ENCODE results near the gene LACRT.
"Not testable (repeated sequence)": the region's sequence is repeated elsewhere in the genome, so short reads cannot be mapped to it uniquely, and the experiment has no call there.

Gene LACRT, protein sequence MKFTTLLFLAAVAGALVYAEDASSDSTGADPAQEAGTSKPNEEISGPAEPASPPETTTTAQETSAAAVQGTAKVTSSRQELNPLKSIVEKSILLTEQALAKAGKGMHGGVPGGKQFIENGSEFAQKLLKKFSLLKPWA

DNA sequence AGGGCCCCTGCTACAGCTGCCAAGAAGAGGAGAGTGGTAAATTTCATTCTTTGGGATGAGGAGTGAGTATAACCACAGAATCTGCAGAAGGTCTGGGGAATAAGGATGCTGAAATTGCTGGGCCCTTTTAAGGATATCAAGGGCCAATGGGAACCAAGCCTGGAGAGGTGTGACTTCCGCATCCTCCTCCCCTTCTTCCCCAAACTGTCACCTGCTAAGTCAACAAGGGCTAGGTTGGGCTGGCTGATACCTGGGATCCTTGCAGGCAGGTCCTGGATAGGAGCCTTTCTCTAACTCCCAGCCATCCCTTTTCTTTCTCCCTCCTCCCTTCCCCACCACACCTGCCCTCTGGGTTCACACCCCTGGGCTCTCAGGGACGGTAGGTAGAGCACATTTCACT is at the start of gene LACRT:
TSS of gene LACRT (minus strand) at position 101 of the 400 bp plus-strand sequence. CDS start at position 47, 54 bp downstream.
- DNase-seq = no peak

DNA sequence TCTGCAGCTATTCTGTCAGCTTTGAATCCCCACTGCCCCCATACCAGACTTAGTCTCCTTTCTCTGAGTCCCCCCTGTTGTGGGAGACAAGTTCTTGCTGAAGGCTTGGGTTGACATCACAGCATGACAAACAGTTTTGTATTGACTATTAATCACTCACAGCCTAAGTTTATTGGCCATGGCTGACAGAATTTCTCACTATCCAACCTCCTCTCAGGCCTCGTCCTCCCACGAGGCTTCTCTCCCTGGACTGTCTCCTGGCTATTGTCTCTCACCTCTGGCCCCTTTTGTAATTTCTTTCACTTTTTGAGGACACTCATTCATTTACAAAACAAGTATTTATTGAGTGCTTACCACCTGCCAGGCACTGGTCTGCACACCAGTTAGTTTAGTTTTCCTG is 48.7 kb upstream of the LACRT start:
- no peak for DNase-seq

DNA sequence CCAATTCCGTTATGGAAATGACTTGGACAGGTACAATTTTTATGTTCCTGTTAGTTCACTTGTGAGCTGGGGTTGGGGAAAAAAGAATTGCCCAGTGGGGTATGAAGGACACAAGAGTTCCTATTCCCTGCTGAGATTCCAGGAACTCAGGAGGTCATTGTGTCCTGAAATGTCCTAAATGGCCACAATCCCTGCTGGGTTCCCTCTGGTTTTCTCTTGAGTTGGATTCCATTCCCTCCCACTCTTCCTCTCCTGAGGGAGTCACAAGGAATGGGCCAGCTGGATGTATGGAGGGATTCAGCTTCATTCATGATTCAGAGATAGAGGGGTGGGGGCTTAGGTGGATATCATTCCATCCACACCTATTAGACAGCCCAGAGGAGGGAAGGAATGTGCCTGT is 48.0 kb upstream of the LACRT start:
- no peak for DNase-seq

DNA sequence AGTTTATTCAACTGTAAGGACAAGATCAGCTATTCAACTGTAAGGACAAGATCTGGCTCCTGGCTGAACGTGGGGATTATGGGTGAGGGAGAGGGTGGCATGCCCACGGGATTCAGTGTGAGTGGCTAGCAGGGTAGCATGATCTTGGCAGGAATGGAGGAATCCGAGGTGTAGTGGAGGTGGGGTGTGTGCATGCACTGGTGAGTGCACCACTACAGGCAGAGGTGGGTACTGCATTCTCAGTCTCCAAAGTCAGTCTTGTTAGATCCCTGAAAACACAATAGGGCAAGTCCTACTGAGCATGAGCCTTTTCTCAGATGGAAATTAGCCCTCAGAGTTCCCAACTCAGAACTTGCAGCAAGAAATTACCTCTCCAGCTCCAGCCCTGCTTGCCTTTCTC is 45.7 kb upstream of the LACRT start:
- DNase-seq = no peak

DNA sequence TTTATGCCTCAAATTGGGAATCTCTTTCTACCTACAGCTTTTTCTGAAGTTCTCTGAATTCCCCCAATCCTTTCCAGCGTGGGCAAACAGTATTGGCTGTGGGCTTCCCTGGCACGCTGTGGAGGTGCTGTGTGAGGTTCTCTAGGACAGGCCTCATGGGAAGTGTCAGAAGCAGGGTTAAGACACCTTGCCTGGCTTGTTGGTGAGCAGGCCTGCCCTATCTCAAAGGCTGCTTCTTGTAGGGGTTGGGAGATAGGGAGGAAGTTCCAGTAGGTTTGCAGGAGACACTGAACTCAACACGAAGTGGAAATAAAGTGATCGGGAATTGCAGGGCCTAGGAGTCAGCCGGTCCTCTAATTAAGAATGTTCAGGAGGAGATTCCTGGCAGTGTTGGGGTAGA is 43.4 kb upstream of the LACRT start:
- no peak for DNase-seq

DNA sequence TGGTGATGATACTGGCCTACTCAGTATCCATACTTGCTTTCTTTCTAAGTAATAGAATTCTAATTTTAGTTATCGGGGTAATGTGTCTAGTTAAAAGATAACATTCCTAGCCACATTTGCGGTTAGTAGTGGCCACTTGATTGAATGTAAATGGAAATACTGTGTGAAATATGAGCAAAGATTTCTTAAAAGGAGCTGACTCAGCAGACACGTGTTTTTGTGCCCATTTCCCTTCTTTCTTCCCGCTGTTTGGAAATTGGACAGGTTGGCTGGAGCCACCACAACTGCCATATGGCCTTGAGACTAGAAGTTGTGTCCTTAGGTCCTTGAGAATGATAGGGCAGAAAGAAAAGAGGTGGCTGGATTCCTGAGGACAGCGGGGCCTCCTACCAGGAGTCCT is 33.2 kb upstream of the LACRT start:
- no peak for DNase-seq

DNA sequence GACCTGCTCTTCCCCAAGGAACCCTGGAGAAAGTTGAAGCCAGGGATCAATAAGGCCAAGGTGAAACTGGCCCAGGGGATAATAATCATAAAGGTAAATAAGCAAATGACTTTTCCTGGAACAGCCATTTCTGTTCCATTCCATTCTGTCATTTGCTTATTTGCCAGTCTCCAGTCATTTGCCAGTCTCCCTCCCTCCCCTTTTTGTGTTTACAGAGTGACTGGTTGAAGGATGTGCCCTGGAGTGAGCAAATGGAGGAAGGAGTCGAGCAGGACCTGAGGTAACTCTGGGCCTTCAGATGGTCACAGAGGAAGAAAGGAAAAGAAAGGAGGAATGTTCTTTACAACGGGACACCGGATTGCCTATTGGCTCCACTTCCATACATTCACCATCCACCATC is 31.3 kb upstream of the LACRT start:
- DNase-seq = no peak

DNA sequence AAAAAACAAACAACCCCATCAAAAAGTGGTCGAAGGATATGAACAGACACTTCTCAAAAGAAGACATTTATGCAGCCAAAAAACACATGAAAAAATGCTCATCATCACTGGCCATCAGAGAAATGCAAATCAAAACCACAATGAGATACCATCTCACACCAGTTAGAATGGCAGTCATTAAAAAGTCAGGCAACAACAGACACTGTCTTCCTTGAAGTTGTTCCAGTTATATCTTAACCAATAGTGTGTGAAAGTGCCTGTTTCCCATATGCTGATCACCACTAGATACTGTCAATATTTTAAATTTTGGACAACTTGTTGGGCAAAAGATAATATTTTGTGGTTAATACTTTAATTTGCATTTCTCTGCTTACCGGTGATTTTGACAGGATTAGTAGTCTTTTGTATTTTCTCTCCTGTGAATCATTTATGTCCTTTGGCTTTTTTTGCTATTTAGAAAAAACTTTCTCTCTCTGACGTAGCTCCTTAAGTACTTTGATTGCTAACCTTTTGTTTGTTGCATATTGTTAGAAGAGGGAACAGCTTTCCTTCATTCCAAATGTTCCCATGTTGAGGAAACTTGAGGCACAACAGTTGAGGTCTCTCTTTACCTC is 30.4 kb upstream of the LACRT start:
- not testable (repeated sequence) for DNase-seq

DNA sequence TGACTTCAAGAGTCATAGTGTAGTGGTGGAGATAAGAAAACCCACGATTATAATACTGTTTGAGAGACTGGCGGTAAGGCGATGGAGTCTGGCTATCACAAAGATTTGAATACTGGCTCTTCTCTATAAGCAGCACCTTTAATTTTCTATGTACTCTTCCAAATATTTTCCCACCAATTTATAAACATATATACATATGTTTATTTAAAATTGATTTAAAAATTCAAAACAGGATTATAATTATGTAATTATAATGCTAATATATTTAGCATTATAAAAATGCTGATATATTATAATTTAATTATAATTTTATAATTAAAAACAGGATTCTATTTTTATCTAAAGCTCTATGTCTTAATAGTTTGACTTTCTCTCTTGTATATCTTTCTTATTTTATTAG is 28.9 kb upstream of the LACRT start:
- no peak for DNase-seq

DNA sequence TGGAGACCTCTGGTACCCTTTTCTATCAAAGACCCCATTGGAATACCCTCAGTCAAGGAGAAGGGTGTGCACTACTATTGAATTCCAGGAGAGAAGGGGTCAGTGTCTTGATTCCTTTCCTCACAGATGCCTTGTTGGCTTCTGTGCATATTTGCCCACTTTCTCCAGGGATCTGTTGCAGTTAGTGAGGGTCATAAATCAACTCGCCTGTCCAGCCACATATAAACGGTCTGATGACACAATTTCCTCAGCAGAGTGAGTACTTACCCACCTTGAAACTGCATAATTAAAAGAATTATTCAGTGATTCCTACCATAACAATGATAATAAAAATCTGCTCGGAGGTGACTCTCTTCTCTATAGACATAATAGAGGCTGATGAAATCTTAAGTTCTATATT is 27.3 kb upstream of the LACRT start:
- DNase-seq = no peak

DNA sequence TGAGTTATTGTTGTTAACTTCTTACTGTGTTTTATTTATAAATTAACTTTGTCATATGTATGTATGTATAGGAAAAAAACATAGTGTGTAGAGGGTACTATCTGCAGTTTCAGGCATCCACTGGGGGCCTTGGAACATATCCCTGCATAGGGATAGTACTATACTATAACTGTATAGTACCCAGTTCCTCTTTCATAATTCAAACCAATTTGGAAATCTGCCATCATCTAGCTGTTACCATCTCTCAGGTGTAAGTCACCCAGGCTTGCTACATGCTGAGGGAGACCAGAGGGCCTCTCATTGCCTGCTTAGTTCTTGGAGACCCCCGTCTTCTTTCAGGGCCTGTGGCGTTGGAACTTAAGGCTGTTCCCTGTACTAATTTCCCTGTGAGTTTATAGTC is 26.4 kb upstream of the LACRT start:
- no peak for DNase-seq

DNA sequence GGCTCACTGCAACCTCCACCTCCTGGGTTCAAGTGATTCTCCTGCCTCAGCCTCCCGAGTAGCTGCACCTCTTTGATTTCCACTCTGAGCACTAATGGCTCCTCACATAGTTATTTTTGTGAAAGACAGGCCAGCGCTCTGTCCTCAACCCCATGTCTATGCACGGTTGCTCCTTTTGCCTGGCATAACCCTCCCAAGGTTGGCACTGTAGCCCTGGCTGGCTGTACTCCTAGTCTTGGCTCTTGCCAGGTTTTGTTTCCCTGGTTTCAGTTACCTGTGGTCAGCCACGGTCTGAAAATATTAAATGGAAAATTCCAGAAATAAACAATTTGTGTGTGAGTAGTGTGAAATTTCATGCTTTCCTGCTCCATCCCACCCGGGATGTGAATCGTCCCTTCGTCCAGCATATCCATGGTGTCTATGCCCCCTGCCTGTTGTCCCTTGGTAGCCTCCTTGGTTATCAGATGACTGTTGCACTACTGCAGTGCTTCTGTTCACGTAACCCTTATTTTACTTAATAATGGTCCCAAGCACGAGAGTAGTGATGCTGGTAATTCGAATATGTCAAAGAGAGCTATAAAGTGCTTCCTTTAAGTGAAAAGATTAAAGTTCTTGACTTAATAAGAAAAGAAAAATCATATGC is 25.7 kb upstream of the LACRT start:
- DNase-seq = no peak

DNA sequence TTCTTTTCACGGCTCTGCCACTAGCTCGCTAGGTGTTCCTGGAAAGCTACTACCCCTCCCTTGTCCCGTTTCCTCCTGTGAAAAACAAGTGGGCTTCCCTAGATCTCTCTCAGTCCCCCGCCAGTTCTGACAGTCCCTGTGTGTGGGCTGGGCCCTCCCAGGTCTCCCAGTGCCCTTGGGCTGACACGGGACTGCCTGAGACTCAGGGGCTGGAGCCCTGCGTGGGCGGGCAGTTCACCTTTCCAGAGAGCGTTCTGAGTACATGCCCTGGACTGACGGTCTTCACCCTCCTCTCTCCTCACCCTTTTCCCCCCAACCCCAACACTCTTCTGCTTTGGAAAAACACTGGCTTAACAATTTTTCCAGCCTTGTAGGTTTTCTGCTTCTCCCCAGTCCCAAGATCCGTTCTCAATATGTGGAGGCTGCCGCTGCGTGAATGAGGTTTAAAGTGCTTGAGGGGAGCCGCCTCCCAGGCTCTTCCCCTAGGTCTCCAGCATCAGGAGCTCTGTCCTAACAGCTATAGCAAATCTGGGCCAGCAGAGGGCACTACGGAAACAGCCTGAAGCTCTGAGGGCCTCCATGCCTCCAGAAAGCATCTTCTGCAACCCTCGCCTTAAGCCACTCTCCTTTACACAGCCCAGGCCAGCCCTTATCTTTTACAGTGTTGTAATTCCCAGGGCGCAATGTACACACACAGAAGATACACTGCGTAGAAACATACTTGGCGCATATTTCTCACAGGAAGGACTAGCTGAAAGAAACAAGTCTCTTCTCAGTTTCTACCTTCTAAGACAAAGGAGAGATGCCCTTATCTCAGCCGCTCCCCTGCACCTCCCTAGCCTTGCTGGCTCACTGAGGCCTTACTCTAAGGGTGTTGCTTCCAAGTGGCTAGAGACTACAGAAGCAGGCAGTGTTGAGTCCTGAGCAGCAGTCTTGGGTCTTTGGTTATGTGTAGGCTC is 23.9 kb upstream of the LACRT start:
- DNase-seq = peak in 1 of 2 donors; percentile 38

DNA sequence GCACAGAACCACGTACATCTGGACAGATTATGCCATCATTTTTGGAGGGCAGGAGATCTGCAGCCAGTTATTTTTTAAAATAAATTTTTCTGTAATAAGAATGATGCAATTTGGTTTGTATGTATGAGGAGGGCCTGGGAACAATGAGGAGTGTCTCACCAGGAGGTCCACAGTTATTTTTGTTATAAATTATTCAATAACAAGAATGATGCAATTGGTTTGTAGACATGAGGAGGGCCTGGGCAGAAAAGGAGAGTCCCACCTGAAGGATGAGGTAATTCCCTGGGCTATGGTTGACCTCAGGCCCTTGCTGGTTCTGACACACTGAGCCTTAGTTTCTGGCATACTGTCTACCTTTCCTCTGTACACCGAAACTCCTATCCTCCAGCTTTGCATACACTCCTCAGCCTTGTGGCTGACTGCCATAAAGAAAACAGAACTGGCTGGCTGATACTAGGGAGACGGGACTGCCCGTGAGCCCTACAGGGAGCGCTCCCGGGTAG is 22.5 kb upstream of the LACRT start:
- no peak for DNase-seq

DNA sequence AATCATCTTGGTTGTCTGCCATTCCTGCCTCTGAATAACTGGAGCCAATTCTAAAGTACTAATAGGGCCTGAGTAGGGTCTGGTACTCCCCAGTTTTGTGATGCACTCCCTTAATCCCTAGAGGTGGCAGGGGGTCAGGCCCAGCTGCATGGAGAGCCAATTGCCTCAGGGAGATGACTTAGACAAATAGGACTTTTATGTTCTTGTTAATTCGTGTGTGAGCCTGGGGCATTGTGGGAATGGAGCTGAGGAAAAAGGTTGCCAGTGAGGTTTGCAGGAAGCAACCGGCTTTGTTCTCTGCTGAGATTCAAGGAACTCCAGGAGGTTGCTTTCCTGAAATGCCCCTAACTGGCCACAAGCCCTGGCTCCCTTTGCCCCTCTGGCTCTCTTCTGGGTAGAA is 20.2 kb upstream of the LACRT start:
- no peak for DNase-seq

DNA sequence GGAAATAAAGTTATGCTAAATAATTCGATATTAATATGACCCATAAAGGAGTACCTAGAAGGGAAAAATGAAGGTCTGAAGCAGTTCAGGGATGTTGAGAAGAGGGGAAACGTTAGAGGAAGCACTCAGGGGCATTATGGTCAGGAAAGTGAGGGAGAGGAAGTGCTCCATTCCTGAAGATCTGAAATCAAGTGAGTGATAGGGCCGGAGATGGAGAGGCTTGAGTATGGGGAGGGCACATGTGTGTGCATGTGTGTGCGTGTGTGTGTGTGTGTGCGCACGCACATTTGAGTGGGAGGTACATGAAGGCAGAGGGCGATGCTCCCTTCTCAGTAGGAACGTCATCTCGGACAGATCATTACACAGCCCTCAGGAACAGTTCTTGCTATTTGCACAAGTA is 18.3 kb upstream of the LACRT start:
- no peak for DNase-seq

DNA sequence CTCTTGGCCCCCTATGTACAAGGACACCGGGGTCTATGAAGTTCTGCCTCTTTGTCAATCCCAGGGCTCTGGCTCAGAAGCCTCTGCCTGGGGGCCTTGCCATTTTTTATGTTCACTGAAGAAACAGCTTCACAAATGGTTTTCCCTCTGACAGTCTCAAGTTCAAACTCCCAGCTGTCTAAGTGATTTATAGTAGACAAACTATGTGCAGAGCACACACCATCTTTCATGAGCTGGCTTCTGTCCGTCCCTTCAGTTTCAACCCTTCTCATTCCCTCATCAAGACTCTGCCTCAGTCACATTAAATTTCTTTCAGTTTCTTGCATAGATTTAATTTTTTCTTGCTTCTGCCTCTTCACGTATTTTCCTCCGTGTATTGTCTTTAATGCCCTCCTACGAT is 16.2 kb upstream of the LACRT start:
- DNase-seq = no peak

DNA sequence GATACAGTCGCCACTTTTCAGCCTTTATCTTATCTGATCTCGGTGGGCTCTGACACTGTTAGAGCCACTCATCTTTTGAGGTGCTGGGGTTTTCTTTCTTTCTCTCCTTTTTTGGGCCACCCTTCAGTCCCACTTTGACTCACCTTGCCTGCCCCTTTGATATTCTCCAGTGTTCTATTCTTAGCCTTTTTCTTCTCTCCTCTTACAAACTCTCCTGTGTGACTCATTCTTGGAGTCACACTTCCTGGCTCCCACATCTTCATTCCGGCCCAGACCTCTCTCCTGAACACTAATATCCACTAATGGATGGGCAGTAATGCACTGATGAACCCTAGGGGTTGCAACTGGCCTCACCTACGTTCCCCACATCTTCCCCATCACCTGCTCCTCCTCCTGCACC is 15.7 kb upstream of the LACRT start:
- DNase-seq = no peak

DNA sequence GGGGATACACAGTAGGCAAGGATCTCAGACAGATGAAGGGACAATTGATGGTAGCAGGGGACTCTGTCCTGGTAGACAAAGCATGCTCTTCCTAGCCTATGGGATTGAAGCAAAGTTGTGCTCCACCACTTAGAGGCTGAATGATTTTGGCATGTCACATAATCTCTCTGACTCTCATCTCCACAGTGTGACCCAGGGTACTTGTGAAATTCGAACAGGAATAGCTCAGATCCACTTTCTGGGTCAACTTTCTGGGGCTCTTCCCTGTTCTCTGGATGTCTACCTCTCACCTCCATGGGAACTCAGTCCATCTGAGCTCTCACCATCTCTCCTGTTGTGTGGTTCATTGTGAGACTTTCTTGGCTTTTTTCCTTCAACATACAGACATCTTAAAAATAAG is 15.1 kb upstream of the LACRT start:
- no peak for DNase-seq

DNA sequence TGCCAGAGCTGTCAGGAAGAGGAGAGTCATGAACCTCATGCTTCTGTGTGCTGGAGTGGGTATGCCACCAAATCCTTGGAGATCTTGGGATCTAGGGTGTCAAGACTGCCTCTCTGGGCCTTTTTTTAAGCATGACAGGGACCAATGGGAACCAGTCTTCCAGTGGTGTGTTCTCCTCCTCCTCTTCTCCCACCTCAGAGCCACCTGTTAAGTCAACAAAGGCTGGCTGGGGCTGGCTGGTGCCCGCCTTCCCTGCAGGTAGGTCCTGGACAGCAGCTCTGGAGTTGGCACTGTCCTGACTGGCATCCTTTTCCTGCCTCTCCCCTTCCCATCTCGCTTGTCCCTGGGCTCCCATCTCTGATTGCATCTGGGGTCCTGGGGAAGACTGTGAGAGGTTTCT is 13.6 kb upstream of the LACRT start, which contains the start of gene DCD:
TSS of gene DCD (minus strand) at position 101 of the 400 bp plus-strand sequence. CDS start at position 39, 62 bp downstream.
- DNase-seq = no peak

DNA sequence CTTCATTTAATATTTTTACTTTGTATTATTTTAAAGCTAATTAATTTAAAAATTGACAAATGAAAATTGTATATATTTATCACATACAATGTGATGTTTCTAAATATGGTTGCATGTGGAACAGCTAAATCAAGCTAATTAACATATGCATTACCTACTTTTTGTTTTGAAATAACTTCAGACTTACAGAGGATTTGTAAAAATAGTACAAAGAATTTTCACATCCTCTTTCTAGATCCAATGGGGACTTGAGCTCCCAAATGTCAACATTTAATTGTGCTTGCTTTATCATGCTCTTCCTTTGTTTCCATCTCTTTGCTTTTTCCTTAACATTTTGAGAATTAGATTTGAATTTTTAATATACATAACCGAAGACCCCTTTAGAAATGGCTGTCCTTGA is 6.9 kb upstream of the LACRT start:
- DNase-seq = no peak

DNA sequence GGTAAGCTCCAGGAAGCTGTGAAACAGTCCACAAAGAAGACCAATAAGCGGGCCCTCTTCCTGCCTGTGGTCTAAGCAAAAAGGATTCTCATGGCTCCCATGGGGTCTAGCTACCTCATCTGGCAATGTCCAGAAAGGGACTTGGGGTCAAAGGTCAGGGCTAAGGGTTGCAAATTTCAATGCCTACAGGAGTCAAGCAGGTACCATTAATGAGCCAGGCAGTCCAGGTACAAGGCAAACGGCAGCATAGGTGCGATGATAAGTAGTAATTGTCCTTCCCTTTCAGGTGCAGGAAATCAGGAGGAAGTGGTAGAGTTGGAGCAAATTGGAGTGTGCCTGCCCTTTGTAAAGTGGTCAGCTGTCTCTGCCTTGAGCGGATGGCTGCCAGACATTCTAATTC is 6.4 kb upstream of the LACRT start:
- no peak for DNase-seq

DNA sequence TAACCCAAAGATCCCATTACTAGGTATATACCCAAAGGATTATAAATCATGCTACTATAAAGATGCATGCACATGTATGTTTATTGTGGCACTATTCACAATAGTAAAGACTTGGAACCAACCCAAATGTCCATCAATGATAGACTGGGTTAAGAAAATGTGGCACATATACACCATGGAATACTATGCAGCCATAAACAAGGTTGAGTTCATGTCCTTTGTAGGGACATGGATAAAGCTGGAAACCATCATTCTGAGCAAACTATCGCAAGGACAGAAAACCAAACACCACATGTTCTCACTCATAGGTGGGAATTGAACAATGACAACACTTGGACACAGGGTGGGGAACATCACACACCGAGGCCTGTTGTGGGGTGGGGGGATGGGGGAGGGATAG is 4.4 kb upstream of the LACRT start:
- not testable (repeated sequence) for DNase-seq

Data from bone marrow (tissue), 2 donors.